NCI-H2196 (cell line): ENCODE data around the gene ANKS3.

Source experiments
- DNase-seq: peaks from one replicate; lab custom pipeline; 2025; ENCODE audit not compliant: unreplicated experiment; lab: John Stamatoyannopoulos, UW

The ANKS3 gene

GRCh38 chr16:4728676-4729075 is 5.4 kb downstream of the ANKS3 start:
- DNase-seq, result no peak

GRCh38 chr16:4726616-4727015 is 7.5 kb downstream of the ANKS3 start:
- no peak for DNase-seq

DNA sequence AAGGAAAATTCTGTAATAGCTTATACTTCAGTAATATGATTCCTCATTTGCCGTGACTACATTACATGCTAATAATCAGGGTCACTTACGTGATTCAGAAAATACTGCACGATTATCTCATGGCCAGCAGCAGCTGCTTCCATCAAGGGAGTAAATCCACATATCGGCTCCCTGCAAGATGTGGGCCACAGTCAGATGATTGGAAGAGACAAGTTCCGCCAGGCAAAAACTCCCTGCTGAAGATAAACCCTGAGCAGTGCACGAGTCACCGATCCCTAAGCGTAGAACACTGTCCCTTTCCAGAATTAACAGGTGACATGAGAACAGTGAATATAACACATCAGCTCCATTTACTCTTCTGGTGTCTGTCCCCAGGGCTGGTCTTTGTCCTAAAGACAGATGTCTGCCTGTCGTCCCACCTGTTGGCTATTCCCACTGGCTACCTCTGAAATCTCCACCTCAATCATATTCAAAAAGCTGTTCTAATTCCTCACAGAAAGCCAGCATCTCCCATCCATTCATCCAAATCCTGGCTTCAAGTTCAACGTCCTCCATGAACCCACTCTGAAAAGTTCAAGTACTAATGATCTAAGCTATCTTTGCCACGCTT is 9.3 kb downstream of the ANKS3 start:
- no peak for DNase-seq

- DNase-seq, result no peak
Measured at GRCh38 chr16:4723071-4723767, 10.9 kb downstream of the ANKS3 start.

GRCh38 chr16:4718466-4718865 is 15.6 kb downstream of the ANKS3 start:
- DNase-seq, result no peak

GRCh38 chr16:4714996-4715395 is 19.1 kb downstream of the ANKS3 start:
- no peak for DNase-seq

DNA sequence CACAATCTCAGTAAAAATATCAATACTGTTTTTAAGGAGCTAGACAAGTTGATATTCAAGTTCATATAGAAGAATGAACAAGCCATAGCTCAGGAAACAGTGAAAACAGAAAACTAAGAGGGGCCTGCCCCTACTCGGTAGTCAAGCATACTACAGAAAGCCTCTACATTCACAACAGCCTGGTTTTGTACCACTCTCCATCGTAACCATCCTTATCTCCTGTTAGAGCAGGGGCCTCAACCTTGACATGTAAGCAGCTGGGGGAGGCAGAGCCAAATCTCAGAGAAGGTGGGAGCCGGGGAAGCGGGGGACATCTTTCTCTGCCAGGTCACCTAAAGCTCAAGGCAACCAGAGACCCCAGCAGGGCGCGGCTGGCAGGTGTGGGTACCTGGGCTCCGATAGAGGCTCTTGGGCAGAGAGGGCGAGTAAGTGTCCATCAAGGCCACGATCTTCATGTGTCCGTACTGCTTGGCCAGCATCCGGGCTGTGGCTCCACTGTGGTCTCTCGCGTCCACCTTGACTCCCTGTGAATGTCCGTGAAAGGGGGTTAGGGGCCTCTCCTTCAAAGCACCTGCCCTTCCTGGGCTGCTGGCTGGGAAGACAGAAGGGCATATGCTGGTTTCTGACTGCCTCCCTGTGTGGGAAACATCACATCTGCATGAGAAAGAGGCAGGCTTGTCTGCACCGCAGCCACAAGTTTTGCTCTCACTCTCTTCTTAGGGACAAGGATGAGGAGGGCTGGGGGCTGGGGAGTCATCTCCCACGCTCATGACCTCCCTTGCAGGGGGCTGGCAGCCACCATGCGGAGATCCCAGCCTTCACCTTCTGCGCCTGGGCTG is 20.2 kb downstream of the ANKS3 start:
- no peak for DNase-seq

GRCh38 chr16:4709481-4709880 is 24.6 kb downstream of the ANKS3 start:
- no peak for DNase-seq

- DNase-seq, result no peak
Measured at GRCh38 chr16:4706871-4707270, 27.2 kb downstream of the ANKS3 start.

GRCh38 chr16:4704913-4705312 is 29.2 kb downstream of the ANKS3 start:
- DNase-seq, result no peak

DNA sequence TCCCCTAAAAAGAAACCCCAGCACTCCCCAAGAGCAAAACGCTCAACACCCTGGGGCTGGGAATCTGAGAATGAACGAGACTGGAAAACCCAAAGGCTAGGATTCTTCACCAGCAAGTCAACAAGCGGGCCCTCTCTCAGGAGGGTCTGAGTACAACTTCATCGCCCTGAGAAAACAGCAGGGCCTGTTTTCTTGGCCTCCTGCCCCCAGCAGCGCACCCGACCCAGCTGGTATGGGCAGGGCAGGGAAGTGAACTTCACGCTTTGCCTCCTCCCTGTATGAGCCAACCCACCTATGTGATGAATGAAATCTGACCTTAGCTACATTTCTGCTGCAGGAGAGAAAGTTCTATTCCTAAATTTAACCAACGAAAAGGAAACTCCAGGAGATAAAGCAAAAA is 29.6 kb downstream of the ANKS3 start:
- no peak for DNase-seq

DNA sequence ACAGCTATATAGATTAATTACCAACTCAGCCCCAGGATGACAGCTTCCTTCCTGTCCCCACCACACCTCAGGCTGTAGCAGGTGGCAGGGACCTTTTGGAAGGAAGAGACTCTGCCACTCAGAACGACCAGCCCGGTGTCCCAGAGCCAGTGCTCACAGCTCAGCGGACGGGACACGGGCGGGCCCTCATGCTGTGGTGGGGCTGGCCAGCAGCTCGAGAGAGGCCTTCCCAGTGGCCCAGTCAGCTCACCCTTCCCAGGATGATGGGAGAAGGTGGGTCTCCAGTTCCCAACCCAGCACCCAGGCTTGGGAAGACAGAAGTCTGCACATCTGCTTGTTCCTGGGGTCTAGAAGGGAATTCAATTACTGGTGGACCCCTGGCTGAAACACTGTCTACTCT is 30.2 kb downstream of the ANKS3 start:
- DNase-seq, result no peak

DNA sequence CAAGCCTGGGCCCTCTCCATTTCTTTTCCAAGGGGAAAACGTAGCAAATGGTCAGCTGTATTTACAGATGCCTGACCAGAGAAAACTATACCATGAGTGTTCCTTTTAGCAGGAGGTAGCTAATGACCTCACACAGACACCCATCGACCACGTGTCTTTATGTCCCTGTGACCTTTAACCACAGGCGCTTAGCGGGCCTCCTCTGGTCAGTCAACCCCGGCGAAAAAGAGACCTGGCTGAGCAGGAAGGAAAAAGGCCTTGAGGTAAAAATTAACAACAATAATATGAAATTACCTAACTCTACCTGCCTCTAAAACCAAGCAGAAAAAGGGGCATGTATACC is 31.6 kb downstream of the ANKS3 start:
- DNase-seq, result no peak

DNA sequence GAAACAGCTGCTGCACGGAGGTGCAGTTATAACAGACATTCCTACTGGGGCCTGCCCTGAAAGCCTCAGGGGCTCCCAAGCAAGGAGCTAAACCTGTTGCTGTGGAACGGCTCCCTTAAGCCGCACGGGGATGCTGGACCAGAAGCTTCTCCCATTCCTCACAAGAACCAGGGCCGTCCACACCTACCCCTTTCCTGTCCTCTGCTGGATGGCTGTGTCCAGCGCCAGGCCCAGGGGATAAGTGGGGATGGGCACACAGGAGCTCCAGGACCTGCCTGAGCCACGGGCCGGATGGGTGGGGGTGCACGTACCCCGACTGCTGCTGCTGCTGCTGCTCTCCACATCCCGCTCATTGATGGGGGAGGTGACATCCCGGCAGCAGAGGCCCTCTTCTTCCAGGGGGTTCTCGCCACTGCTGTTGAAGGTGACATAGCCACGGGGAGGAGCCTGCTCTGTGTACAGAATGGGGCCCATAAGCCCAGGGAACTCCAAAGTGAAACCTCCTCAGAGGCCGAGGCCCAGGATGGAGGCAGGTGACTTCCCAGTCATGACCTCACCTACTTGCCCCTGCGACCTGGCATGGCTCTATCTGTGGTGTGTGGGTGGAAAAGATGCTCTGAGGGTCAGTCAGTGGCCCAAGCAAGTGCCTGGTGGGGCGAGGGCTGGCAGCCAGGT is 32.1 kb downstream of the ANKS3 start:
- no peak for DNase-seq

- DNase-seq, result no peak
Measured at GRCh38 chr16:4700997-4701743, 32.9 kb downstream of the ANKS3 start.

- no peak for DNase-seq
Measured at GRCh38 chr16:4700380-4700996, 33.6 kb downstream of the ANKS3 start.

DNA sequence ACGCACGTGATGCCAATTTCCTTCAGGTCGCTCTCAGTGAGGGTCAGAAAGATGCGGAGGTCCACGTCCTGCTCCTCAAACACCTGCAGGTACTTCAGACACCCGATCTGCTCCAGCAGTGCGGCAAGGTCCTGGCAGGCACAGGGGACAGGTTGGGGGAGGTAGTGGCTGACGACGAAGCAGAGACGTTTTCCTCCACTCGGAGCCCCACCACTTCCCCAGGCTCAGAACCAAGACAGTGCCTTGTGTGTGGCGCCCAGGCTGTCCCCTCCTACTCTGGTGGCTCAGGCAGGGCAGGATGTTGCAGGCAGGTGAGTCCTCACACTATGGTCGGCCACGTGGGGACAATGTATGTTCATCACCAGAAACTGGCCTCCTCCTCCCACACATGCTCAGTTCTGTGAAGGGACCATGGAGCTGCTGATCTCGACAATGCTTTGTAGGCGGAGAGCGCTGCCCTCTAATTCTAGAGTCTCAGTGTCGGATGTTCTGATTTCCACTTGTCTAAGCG is 35.0 kb downstream of the ANKS3 start:
- DNase-seq, result no peak

GRCh38 chr16:4698321-4699045 is 35.6 kb downstream of the ANKS3 start:
- DNase-seq, result no peak

GRCh38 chr16:4697848-4698291 is 36.2 kb downstream of the ANKS3 start:
- no peak for DNase-seq
